ENCODE data around the gene FARSA.

GRCh38 chr19:12948612-12949362, 15.3 kb upstream of the FARSA start:
- TF ChIP-seq CTCF (conservative IDR thresholded peaks at IDR 0.05) (no peak), ZFX (IDR thresholded peaks at IDR 0.05) (no peak)

Measured in C4-2B (cell line).